GM12892 (cell line): ENCODE data around the gene TMEM170B.

Experiments used
- POLR2A ChIP-seq: IDR thresholded peaks from 2 replicates; pipeline ENCODE4 v1.6.1; 2011; ENCODE audit warnings: low read depth, low read length, control low read depth
- POLR2AphosphoS5 ChIP-seq: IDR thresholded peaks from 2 replicates; pipeline ENCODE4 v1.6.1; 2011; ENCODE audit warnings: low read depth, low read length, control low read depth

- no peak for TF ChIP-seq POLR2AphosphoS5
- TF ChIP-seq POLR2A, result no peak
Observed at GRCh38 chr6:11589261-11589660, 51.7 kb downstream of the TMEM170B start.
